NB4 (cell line): ENCODE measurements around the gene CFAP46.

Source experiments
- DNase-seq: peaks from one replicate; pipeline ENCODE4 v3.0.0; 2010; ENCODE audit warnings: low read depth
- H3K4me3 ChIP-seq: one replicate; pipeline ENCODE4 v1.5.1; 2011; ENCODE audit warnings: mild to moderate bottlenecking, low read depth, low read length, moderate library complexity
- MYC ChIP-seq: IDR thresholded peaks from 2 replicates; pipeline ENCODE4 v1.6.1; 2011; ENCODE audit warnings: low read depth, low read length
- POLR2A ChIP-seq: IDR thresholded peaks from 2 replicates; pipeline ENCODE4 v1.6.1; 2011; ENCODE audit warnings: mild to moderate bottlenecking; ENCODE audit not compliant: insufficient read length; ENCODE audit errors: extremely low read depth
- TF ChIP-seq, protein P1 (sequence below): IDR thresholded peaks from 2 replicates; pipeline ENCODE4 v1.6.1; 2011; ENCODE audit warnings: low read depth, low read length
- TF ChIP-seq, protein P2 (sequence below): IDR thresholded peaks from one replicate; pipeline ENCODE4 v1.5.1; 2012; ENCODE audit warnings: low read depth, low read length

CFAP46 gene

GRCh38 chr10:132942101-132943057, at the start of gene CFAP46:
Gene CFAP46, minus strand, starts transcription at chr10:132942570. Its CDS starts 86 bp downstream, at chr10:132942484.
- no peak within 1 kb of the TSS for H3K4me3 ChIP-seq
- TF ChIP-seq, protein P1, sequence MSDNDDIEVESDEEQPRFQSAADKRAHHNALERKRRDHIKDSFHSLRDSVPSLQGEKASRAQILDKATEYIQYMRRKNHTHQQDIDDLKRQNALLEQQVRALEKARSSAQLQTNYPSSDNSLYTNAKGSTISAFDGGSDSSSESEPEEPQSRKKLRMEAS, result no peak
- TF ChIP-seq MYC (no peak), POLR2A (no peak)
- TF ChIP-seq, protein P2, sequence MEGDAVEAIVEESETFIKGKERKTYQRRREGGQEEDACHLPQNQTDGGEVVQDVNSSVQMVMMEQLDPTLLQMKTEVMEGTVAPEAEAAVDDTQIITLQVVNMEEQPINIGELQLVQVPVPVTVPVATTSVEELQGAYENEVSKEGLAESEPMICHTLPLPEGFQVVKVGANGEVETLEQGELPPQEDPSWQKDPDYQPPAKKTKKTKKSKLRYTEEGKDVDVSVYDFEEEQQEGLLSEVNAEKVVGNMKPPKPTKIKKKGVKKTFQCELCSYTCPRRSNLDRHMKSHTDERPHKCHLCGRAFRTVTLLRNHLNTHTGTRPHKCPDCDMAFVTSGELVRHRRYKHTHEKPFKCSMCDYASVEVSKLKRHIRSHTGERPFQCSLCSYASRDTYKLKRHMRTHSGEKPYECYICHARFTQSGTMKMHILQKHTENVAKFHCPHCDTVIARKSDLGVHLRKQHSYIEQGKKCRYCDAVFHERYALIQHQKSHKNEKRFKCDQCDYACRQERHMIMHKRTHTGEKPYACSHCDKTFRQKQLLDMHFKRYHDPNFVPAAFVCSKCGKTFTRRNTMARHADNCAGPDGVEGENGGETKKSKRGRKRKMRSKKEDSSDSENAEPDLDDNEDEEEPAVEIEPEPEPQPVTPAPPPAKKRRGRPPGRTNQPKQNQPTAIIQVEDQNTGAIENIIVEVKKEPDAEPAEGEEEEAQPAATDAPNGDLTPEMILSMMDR, result no peak
- DNase-seq, result no peak

DNA sequence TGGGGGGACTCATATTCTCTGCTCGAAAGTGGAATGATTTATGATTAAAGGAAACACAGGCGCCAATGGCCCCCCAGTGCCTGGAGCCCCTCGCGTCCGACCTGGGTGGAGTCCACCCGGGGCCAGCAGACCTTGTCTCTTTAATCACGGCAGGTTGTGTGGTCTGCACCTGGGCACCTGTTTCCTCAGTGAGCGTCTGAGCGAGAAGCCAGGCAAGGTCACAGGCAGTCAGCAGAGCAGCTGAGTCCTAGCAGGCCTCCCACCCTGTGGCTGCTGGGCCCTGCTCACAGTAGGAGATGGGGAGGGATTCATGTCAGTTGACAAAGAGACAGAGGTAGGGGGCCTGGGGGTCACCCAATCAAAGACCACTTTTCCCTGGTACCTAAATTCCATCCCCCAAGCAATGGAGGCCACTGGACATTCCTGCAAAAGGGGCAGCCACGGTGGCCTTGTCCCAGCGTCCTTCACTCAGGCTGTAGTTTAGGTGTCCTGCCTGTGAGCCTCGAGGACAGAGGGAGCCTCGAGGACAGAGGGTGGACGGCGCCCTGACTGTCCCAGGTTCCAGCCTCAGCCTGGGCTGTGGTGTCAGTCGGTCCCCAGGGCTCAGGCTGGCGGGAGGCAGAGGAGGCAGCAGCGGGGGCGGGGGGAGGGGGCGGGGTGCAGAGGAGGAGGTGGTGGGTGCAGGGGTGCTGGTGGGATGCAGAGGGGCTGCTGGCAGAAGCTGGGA, 49.5 kb upstream of the CFAP46 start:
- TF ChIP-seq, protein P2, result no peak
- TF ChIP-seq MYC (no peak), POLR2A (no peak)
- TF ChIP-seq, protein P1, result no peak
- no peak overlapping the region for H3K4me3 ChIP-seq
- no peak for DNase-seq

DNA sequence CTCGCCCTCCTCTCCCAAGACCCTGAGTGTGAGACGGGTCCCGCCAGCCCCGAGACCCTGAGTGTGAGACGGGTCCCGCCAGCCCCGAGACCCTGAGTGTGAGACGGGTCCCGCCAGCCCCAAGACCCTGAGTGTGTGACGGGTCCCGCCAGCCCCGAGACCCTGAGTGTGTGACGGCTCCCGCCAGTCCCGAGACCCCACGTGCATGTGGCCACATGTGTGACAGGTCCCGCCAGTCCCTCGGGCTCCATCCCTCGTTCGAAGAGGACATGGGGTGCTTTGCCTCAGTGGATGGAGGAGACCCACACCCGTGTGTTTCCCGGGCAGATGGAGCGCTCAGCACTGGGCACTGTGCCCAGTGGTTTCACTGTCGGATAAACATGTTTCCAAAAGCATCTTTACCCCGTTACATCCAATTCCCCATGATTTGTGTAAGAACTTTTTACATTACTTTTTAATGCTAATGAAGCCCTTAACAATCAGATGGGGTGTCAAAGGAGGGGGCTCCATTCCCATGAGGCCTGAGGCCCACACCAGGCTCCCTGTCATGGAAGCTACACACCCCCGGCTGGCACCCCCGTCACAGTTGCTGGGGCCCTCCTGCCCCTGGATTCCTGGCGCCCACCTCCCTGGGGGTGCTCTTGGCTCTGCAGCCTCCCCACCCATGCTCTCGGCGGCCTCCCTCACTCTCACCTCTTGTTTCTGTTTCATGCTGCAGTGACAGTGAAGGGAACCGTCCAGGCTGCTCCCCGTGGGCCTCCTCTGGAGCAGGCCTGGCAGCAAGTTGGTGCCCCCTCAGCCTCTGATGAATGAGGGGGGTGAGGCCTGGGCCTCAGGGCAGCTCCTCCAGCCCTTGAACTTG, 48.5 kb upstream of the CFAP46 start:
- no peak overlapping the region for H3K4me3 ChIP-seq
- no peak for DNase-seq
- TF ChIP-seq, protein P2, result no peak
- TF ChIP-seq, protein P1, result no peak
- no peak for TF ChIP-seq POLR2A
- no peak for TF ChIP-seq MYC

DNA sequence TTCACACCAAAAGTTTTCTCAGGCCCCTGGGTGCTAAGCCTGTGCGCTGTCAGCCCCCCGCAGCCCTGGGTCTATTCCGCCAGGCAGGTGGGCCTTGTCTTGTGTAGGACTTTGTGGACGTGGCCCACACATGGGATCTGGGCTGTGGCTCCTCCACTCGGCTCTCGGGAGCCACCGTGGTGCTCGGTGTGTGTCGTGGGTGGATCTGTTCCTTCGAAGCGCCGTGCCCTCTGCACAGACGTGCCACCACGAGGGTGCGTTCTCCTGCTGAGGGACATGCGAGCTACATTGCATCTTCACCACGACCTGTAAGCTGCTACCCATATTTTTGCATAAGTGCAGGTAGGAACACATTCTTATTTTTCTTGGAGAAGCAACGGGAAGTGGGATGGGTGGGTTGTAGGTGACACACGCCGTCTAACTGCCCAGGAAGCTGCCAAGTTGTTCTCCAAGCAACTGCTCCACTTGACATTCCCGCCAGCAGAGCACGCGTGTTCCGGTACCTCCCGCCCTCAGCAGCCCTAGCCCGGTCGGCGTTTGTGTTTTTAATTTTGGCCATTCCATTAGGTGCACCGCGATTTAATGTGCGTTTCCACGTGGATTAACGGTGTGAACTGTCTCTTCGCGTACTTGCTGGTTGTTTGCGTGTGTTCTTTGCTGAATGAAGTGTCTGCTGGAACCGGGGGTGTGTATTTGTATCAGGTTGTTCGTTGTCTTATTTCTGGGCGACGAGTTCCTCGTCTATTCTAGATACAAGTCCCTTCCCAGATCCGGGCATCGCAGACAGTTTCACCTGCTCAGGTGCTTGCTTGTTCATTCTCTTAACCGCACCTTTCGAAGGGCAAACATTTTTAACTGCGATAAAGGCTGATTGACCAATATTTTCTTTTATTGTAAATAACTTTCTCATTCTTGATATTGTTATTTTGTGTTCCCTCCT, 47.4 kb upstream of the CFAP46 start:
- no peak for DNase-seq
- no peak overlapping the region for H3K4me3 ChIP-seq
- TF ChIP-seq POLR2A, result no peak
- TF ChIP-seq, protein P2, result no peak
- TF ChIP-seq, protein P1, result no peak
- TF ChIP-seq MYC, result no peak
